ENCODE measurements around the gene MAST2.

The MAST2 gene

DNA sequence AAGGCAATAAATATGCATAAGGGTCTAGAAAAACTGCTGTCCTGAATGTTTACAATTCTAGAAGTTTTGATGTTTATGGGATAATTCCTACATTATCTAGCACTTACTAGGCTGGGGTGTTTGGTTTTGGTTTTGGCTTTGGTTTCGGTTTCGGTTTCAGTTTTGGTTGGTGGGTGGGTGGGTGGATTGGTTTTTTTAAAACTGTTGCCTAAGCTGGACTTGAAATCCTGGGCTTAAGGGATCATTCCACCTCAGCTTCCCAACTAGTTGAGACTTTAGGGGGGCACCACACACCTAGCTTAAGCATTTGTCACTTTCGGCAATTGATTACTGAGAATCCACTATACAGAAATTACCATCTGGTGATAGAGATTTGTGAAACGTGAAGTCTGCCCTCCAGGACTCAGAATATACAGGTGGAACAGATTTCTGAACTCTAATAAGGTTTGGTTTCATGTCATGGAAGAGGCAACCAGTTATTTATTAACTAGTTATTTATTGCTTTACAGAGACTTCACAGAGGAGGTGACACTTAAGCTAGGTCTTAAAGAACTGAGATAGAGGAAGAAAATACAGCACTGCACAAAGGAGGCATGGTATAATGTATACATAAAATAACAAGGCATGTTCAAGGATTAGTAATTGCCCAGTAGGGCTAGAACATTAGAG is 259.4 kb downstream of the MAST2 start:
- peak; percentile 8 to 14 for DNase-seq (ENCODE audit: low read depth in 2 of 2)

DNA sequence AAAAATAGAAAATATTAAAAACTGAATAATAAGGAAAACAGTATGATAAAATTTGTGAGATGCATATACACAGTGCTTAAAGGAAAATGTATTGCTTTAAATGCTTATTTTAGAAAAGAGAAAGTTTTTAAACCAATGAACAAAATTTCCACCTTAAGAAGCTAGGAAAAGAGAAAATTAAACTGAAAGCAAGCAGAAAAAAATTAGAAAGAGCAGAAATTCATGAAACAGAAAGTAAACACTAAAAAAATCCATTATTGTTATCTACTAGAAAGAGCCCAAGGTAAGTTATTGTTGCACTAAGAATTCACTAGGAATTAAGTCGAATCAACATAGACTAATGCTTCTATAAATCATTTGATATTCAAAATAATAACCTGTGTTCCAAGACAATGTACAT is 261.3 kb downstream of the MAST2 start:
- no peak for DNase-seq (ENCODE audit: low read depth in 2 of 2)

DNA sequence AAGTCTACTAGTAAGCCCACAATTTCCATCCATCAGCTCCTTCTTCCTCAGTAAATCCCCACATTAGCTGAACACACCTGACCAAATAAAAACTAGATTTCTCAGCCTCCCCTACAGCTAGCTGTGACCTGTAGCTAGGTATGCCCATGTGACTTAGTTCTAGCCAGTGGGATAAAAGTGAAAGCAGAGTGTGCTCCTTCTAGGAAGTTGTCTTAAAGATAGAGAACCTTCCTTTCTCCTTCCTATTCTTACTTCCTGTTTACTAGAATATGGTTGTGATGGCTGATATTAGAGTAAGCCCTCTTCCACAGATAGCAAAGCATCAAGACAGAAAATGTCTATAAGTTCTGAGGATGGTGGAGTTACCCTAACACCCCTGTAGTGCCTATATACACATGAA is 262.0 kb downstream of the MAST2 start:
- DNase-seq (ENCODE audit: low read depth in 2 of 2), result no peak

DNA sequence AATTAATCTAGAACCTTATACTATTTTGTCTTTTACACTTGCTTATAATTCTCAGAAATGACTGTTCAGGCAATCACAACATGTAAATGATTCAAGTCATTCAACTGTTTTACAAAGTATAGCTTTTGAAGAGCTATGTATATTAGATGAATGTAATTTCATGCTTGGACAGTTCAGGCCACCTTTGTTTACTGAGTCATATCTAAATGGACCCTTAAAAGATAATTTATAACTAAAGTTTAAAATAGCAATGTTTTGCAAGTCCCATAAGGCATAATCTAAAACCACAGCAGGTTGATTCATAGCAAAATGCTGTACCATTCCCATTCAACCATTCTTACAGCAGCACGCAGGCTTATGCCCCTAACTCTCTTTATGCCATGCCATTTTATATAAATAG is 264.2 kb downstream of the MAST2 start:
- no peak for DNase-seq (ENCODE audit: low read depth in 2 of 2)

DNA sequence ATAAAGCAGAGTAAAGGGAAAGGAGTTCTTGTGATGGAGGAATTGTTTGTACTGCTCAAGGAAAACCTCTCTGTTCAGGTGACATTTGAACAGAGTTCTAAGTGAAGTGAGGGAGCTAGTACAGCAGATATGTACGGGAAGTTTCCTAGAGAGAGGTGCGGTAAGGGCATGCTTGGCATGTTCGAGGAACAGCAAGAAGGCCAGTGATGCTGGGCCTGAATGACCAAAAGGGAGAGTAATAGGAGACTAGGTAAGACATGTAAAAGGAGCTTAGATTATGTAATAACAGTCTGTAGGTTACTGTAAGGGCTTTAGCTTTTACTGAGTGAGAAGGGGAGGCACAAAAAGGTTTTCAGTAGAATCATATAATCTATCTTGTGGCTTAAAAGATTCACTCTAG is 265.1 kb downstream of the MAST2 start:
- DNase-seq (ENCODE audit: low read depth in 2 of 2), result no peak

DNA sequence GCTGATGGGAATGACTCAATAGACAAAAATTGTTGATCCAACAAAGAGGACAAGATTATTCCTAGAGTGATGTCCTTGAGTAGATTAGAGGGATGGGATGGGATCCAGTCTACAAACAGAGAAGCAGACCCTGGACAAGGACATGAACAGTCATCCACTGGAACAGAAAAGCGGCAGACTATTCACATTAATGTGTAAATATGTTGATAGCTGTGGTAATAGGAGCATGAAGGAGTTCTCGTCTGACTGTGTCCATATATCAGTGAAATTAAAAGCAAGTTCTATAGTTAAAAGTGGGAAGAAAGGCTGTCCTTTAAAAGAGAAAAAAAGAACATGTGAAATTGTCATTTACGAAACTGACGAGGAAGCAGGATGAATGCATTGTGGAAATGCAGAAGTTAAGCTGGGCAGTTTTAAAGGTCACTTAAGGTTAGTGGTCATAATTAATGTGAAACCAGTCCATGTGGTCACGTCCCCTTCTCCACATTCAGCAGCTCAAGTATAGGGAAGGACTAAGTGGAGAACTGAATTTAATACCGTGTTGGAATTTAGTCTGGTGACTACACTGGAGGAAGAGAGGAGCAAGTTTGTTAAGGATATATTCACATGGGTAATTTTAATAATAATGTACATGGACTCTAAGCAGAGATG is 266.9 kb downstream of the MAST2 start:
- DNase-seq (ENCODE audit: low read depth in 2 of 2), result no peak

DNA sequence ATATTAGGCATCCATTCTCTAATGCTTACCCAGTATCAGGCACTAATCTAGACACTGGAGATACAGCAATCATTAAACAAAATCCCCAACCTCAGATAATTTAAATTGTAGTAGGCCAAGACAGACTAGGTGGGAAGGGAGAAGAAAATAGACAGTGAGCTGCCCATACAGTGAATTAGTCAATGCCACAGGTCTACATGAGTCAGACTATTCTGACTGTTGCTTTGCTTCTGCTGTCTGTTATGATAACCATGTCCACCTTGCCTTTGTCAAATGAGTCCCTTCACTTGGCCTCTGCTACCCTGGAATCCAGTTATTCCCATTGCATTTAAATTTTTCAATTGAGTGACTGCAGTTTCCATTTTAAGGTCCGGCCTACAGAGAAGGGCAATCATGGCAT is 269.6 kb downstream of the MAST2 start:
- DNase-seq (ENCODE audit: low read depth in 2 of 2), result no peak

DNA sequence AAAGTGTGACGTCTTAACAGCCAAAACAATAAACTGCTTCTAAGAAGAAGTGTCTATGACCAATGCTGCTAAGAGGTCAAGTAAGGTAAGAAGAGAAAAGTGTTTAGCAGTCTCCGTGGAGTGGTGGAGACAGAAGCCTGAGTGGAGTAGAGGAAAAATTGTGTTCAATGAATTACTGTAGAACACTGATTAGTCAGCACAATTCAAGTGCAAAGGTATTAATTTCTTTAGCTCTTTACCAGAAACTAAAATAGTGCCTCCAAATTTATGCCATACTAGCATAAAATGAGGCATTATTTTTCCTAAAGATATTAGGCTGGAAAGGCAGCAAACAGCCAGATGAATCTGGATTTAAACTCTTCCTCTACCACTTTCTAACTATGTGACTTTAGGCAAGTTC is 272.9 kb downstream of the MAST2 start:
- no peak for DNase-seq (ENCODE audit: low read depth in 2 of 2)

DNA sequence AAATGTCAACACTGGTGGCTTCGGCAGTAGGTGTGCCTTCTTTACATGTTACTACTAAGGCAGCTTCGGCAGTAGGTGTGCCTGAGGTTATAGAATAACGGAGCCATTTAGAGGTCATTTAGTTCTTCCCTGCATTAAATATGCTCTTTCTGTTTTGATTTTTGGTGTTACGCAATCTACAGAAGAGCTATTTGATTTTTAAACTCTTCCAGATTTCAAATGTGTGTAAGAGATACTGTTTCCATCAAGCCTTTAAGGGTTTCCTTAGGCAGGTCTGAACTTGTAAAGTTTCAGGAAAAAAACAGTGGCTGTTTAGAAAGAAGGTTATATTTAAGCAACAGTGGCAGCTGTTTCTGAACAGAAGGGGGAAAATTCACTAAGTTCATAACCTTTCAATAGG is 274.2 kb downstream of the MAST2 start:
- no peak for DNase-seq (ENCODE audit: low read depth in 2 of 2)

DNA sequence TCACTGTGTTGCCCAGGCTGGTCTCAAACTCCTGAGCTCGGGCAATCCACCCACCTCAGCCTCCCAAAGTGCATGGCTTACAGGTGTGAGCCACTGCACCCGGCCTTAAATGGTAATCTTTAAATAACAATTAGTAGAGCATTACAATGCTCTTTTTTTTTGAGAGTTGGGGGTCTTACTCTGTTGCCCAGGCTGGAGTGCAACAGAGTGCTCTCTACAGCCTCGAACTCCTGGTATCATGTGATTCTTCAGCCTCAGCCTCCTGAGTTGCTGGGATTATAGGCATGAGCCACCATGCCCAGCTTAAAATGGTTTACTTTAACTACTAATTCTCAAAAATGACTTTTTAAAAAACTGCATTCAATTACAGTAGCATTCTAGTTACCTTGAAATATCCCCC is 276.8 kb downstream of the MAST2 start:
- no peak for DNase-seq (ENCODE audit: low read depth in 2 of 2)

DNA sequence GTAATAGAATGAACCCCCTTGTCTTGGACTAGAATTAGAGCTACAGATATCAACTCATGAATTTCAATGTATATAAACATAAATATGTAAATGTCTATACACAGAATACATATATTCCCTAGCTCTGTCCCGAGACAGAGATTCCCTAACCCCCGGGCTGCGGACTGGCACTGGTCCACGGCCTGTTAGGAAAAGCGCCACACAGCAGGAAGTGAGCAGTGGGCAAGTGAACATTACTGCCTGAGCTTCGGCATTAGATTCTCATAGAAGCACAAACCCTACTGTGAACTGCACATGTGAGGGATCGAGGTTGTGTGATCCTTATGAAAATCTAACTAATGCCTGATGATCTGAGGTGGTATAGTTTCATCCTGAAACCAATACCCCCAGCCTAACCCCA is 277.8 kb downstream of the MAST2 start:
- DNase-seq (ENCODE audit: low read depth in 2 of 2), result no peak

DNA sequence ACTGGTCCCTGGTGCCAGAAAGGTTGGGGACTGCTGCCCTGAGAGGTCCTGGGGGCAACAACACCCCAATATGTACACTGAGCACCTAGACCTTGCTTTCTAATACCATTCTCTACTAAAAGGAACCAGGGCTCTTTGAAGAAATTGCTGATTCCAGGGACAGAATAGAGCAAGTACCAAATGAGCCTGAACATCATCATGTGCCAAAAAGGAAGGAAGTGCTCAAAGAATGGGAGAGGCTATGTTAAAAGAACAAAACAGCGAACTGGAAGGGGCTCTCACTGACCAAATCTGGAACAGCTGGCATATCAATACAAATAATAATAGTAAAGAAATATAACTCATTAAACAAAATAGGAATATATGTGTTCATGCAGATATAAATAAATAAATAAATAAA is 278.2 kb downstream of the MAST2 start:
- no peak for DNase-seq (ENCODE audit: low read depth in 2 of 2)

DNA sequence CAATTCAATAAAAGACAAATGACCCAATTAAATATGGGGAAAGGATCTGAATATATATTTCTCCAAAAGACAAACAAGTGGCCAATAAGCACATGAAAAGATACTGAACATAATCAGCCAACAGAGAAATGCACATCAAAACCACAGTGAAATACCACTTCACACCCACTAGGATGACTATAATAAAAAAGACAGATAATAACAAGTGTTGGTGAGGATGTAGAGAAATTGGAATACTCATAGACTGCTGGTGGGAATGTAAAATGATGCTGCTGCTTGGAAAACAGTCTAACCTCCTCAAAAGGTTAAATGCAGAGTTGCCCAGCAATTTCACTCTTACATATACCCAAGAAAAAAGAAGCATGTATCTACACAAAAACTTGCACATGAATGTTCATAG is 280.2 kb downstream of the MAST2 start:
- DNase-seq (ENCODE audit: low read depth in 2 of 2), result no peak

DNA sequence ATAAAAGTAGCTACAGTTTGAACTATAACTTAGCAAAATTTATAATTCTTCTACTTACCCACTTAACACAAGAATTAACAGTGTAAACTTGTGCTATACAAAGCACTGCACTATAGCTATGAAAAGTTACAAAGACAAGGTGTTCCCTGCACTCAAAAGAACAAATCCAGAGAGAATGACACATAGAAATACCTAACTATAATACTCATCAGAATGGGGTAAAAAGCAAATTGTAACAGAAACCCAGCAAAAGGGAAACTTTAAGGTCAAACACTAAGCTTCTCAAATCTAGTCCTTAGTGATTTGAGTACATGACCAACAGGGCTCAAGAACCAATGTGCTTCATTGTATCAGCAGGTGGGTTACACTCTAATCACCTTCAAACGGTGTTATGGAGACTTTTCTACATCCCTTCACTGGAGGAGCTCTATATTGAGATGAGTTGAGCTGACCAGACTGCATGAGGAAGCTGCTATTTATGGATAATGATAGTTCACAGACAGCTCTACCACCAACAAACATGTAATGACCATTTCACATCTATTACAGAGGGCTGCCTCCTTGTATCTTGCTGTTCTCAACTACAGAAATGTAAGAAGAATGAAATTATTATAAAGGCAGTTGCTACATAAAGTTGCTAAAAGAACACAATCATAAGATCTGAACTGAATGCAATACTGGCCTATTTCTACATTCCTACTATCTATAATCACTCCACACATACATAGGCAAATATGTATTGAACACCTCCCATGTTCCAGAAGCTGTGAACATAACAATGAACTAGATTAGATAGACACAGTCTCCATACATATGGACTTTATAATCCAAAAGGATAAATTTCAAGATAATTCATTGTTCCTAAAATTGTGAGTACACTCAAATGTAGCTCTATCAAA is 281.4 kb downstream of the MAST2 start:
- DNase-seq (ENCODE audit: low read depth in 2 of 2), result no peak
